ENCODE measurements around the gene ZNF652. TPM values are rescaled to one million over a fixed set of nuclear protein-coding genes. Genes with fewer than 3 reads are reported as not detected.
"Not testable (repeated sequence)": the region's sequence is repeated elsewhere in the genome, so short reads cannot be mapped to it uniquely, and the experiment has no call there.

ZNF652 gene
- total RNA-seq, 1 experiment from 2014 or later = 92.6 TPM

GRCh38 chr17:49397586-49397985, 35.5 kb upstream of the ZNF652 start:
- no peak overlapping the region for H3K4me3 Mint-ChIP-seq (ENCODE audit: unreplicated experiment)
- Histone ChIP-seq H3K4me3 (ENCODE audit: low read depth, low read length) (no peak overlapping the region), H3K36me3 (ENCODE audit: control insufficient read depth, insufficient read depth, low read length) (no peaks in the 10 kb centered on the region), H3K4me1 (no peaks in the 10 kb centered on the region), H3K9me3 (no peaks in the 10 kb centered on the region), H3K27me3 (replicated peaks; ENCODE audit: control insufficient read depth, insufficient read depth, low read length) (no peaks in the 10 kb centered on the region)
- intact Hi-C loops (cut with micrococcal nuclease; ENCODE audit: unreplicated experiment) = no loop called here
- no peaks in the 10 kb centered on the region for H3K27me3 Mint-ChIP-seq (ENCODE audit: insufficient read depth, unreplicated experiment)
- H3K4me1 Mint-ChIP-seq (ENCODE audit: low read depth, unreplicated experiment) = no peaks in the 10 kb centered on the region
- POLR2A ChIA-PET = interaction anchor here (0.6 kb wide), 1 partner anchor 496 kb away, joined by 3 read pairs; no protein-coding TSS in a partner anchor
- no peaks in the 10 kb centered on the region for H3K9me3 Mint-ChIP-seq (ENCODE audit: unreplicated experiment)
- H3K27ac Mint-ChIP-seq (ENCODE audit: unreplicated experiment) = no peak overlapping the region
- CTCF ChIA-PET = interaction anchor here (0.6 to 1.8 kb wide), 8 partner anchors 10 to 1543 kb away, joined by 3 to 9 read pairs (median 4); partner anchors contain the start of genes PHB1 and ZNF652
- H3K36me3 Mint-ChIP-seq (ENCODE audit: insufficient read depth, unreplicated experiment) = peaks cover 4% of the 10 kb centered on the region
- BruUV-seq (replicated peaks) = no TSS peak
- no peak for TF ChIP-seq CTCF (IDR thresholded peaks at IDR 0.05; ENCODE audit: insufficient read depth in 1 of 2, low read depth in 1 of 2, low read length in 1 of 2, severe bottlenecking in 1 of 2, unreplicated experiment in 1 of 2)
- DNase-seq = no peak

- Mint-ChIP-seq H3K27ac (ENCODE audit: unreplicated experiment) (no peak overlapping the region), H3K27me3 (ENCODE audit: insufficient read depth, unreplicated experiment) (no peaks in the 10 kb centered on the region), H3K9me3 (ENCODE audit: unreplicated experiment) (no peaks in the 10 kb centered on the region), H3K4me1 (ENCODE audit: low read depth, unreplicated experiment) (no peaks in the 10 kb centered on the region), H3K36me3 (ENCODE audit: insufficient read depth, unreplicated experiment) (no peaks in the 10 kb centered on the region), H3K4me3 (ENCODE audit: unreplicated experiment) (no peak overlapping the region)
- Histone ChIP-seq H3K9me3 (no peaks in the 10 kb centered on the region), H3K4me3 (ENCODE audit: low read depth, low read length) (no peak overlapping the region), H3K27me3 (replicated peaks; ENCODE audit: control insufficient read depth, insufficient read depth, low read length) (no peaks in the 10 kb centered on the region), H3K4me1 (peaks cover 9% of the 10 kb centered on the region; the same call in 1 of the 2 replicates), H3K36me3 (ENCODE audit: control insufficient read depth, insufficient read depth, low read length) (no peaks in the 10 kb centered on the region)
- TF ChIP-seq CTCF (IDR thresholded peaks at IDR 0.05; ENCODE audit: insufficient read depth in 1 of 2, low read depth in 1 of 2, low read length in 1 of 2, severe bottlenecking in 1 of 2, unreplicated experiment in 1 of 2) = no peak
- CTCF ChIA-PET = interaction anchor here (0.7 to 1.1 kb wide), 3 partner anchors 14 to 54 kb away, joined by 3 read pairs; no protein-coding TSS in a partner anchor
- intact Hi-C loops (cut with micrococcal nuclease; ENCODE audit: unreplicated experiment) = loop anchor here (2.0 kb wide), 1 partner anchor 171 kb away; no protein-coding TSS in a partner anchor
- POLR2A ChIA-PET = no interaction called here
- DNase-seq = no peak
- BruUV-seq (replicated peaks) = no TSS peak
These were observed 31.6 kb upstream of the ZNF652 start for GRCh38 chr17:49393491-49394255.

GRCh38 chr17:49390548-49391324, 28.7 kb upstream of the ZNF652 start:
- Histone ChIP-seq H3K36me3 (ENCODE audit: control insufficient read depth, insufficient read depth, low read length) (no peaks in the 10 kb centered on the region), H3K4me1 (peaks cover 9% of the 10 kb centered on the region; the same call in 1 of the 2 replicates), H3K9me3 (no peaks in the 10 kb centered on the region), H3K27me3 (replicated peaks; ENCODE audit: control insufficient read depth, insufficient read depth, low read length) (no peaks in the 10 kb centered on the region), H3K4me3 (ENCODE audit: low read depth, low read length) (no peak overlapping the region)
- BruUV-seq (replicated peaks) = no TSS peak
- CTCF ChIA-PET = interaction anchor here (0.9 kb wide), 1 partner anchor 17 kb away, joined by 4 read pairs; no protein-coding TSS in a partner anchor
- DNase-seq = no peak
- no peak for TF ChIP-seq CTCF (IDR thresholded peaks at IDR 0.05; ENCODE audit: insufficient read depth in 1 of 2, low read depth in 1 of 2, low read length in 1 of 2, severe bottlenecking in 1 of 2, unreplicated experiment in 1 of 2)
- intact Hi-C loops (cut with micrococcal nuclease; ENCODE audit: unreplicated experiment) = no loop called here
- H3K27me3 Mint-ChIP-seq (ENCODE audit: insufficient read depth, unreplicated experiment) = no peaks in the 10 kb centered on the region
- H3K4me3 Mint-ChIP-seq (ENCODE audit: unreplicated experiment) = no peak overlapping the region
- POLR2A ChIA-PET = no interaction called here
- no peaks in the 10 kb centered on the region for H3K9me3 Mint-ChIP-seq (ENCODE audit: unreplicated experiment)
- no peak overlapping the region for H3K27ac Mint-ChIP-seq (ENCODE audit: unreplicated experiment)
- H3K36me3 Mint-ChIP-seq (ENCODE audit: insufficient read depth, unreplicated experiment) = no peaks in the 10 kb centered on the region
- H3K4me1 Mint-ChIP-seq (ENCODE audit: low read depth, unreplicated experiment) = no peaks in the 10 kb centered on the region

- H3K4me1 ChIP-seq; POLR2A ChIA-PET; CTCF ChIA-PET; H3K4me3 ChIP-seq (ENCODE audit: low read depth, low read length); H3K9me3 Mint-ChIP-seq (ENCODE audit: unreplicated experiment); H3K27me3 Mint-ChIP-seq (ENCODE audit: insufficient read depth, unreplicated experiment); H3K9me3 ChIP-seq; H3K27ac Mint-ChIP-seq (ENCODE audit: unreplicated experiment); H3K4me1 Mint-ChIP-seq (ENCODE audit: low read depth, unreplicated experiment); intact Hi-C loops (cut with micrococcal nuclease; ENCODE audit: unreplicated experiment); H3K36me3 ChIP-seq (ENCODE audit: control insufficient read depth, insufficient read depth, low read length); BruUV-seq (replicated peaks); H3K4me3 Mint-ChIP-seq (ENCODE audit: unreplicated experiment); H3K36me3 Mint-ChIP-seq (ENCODE audit: insufficient read depth, unreplicated experiment); DNase-seq; H3K27me3 ChIP-seq (replicated peaks; ENCODE audit: control insufficient read depth, insufficient read depth, low read length): not testable (repeated sequence)
These were observed 27.7 kb upstream of the ZNF652 start for GRCh38 chr17:49389514-49390347.
